Endothelial cell of coronary artery (primary cell): ENCODE results near the gene OR7G3. TPM values are rescaled to one million over a fixed set of nuclear protein-coding genes. Genes with fewer than 3 reads are reported as not detected.

Experiments
- total RNA-seq: library from RNA; depleted of rRNA; stranded (reverse); fragments of >200 nt; gene quantifications from 2 replicates; pipeline ENCODE4 v1.2.3, GENCODE V29; 2014

OR7G3 gene
- total RNA-seq, result not detected in 2 replicates

DNA sequence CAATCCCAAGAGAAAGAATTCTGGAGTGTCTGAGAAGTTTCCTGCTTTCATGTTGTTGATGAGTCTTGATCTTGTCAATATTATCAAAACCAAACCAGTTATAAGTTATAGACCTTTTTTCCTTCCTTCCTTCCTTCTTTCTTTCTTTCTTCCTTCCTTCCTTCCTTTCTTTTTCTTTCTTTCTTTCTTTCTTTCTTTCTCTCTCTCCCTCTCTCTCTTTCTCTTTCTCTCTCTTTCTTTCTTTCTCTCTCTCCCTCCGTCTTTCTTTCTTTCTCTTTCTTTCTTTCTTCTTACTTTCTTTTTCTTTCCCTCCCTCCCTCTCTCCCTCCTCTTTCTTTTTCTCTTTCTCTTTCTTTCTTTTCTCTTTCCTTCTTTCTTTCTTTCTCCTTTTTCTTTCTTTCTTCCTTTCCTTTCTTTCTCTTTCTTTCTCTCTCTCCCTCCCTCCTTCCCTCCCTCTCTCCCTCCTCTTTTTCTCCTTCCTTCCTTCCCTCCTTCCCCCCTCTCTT is at the start of gene OR7G3:
Gene OR7G3, minus strand, starts transcription at position 51 of the 506 bp plus-strand sequence. Its CDS starts 0 bp downstream, at position 51.

DNA sequence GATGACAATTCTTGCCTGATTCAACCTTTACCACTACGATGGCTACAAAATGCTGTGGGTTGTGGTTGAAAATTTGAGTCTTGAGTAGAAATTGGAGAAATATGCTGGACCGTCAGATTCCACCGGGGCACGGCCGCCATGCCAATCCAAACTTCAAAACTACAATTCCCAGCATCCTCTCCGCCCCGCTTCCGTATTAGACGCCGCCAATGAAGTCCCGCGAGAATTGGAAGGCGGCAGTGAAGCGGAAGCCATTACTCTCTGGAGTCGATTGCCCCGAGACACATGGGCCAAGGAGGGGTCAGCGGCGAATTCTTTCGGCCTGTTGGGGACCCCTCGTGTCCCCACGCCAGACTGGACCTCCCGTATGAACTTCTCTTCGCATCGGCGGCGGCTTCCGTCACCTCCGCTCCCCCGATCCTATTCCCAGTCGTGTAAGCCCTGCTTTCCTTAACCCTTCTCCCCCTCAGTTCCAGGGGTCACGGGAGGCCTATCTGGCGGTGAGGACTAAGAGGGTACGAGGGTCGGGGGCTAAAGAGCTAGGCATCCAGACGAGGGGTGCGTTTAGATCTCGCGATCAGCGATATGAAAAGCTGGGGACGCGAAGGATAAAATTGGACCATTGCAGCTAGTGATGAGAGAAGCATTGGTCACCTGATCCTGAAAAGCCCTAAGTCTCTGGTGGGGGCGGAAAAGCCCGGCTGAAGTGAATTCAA is 13.6 kb upstream of the OR7G3 start, which contains the start of gene ZNF317:
Gene ZNF317, plus strand, starts transcription at position 239 of the 716 bp plus-strand sequence. CDS start 15,620 bp downstream, outside the sequence.

DNA sequence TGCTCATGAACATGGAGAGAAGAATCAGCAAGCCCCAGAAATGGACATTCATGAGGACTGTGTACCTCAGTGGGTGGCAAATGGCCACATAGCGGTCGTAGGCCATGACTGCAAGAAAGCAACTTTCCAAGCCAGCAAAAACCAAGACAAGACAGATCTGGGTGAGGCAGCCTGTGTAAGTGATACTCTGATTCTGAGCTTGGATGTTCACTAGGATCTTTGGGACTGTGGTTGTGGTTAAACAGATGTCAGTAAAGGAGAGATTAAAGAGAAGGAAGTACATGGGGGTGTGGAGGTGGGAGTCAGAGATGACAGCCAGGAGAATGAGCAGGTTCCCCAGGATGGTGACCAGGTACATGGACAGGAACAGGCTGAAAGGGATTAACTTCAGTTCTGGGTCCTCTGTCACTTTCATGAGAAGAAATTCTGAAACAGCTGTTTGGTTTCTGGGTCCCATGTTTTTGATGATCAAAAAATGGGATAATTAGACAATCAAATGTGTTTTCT is 11.4 kb downstream of the OR7G3 start, which contains the start of gene OR7G1:
Gene OR7G1, minus strand, starts transcription at position 457 of the 507 bp plus-strand sequence. Its CDS starts 0 bp downstream, at position 457.

DNA sequence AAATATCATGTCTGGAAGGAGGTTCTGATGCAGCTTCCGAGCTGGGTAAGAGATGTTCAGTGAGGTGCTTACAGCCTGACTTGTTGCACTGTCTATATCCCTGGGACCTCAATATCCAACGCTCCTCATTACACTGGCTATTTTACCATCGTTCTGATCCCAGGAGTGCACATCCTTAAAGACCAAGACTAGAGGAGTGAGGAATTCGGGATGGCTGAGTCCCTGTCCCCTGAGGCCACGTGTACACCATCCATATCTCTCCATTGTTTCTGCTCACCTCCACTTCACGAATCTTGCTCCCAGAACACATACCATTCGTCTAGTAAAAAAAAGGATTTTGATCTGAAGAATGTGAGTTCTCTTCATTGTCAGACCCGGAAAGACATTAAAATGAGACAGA is 19.4 kb downstream of the OR7G3 start, which contains the start of gene OR7G2:
Gene OR7G2, minus strand, starts transcription at position 101 of the 400 bp plus-strand sequence. CDS start 4,232 bp downstream, outside the sequence.

DNA sequence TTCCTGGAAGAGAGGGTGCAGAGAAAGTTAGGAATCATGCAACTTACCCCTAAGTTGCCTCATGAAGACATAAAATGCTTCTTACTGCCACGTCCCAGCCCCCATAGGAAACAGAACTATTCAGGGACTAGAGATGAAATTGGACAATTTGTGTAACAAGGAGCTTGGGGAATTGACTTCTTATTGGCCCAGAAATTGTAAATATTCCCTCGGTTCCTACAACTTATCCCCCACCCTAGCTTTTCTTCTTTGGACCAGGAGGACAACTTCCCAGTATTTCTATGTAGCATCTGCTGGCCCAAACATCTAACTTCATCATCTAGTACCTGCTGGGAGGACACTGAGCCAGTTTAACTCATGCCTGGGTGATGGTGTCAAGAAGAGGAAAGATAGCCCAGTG is 40.0 kb downstream of the OR7G3 start, which contains the start of gene OR1M1:
Gene OR1M1, plus strand, starts transcription at position 301 of the 400 bp plus-strand sequence. CDS start 6,184 bp downstream, outside the sequence.

Other genes with a start within 250 kb of the OR7G3 start
- under 0.01 TPM in 1 of 2 replicates, not detected in the other for gene MUC16, start 116.5 kb downstream of the OR7G3 start, total RNA-seq
- not detected in 2 replicates for gene OR1M1, start 39.9 kb downstream of the OR7G3 start, total RNA-seq
- gene OR7G2, start 19.5 kb downstream of the OR7G3 start, total RNA-seq, result not detected in 2 replicates
- gene OR7G1, start 11.2 kb downstream of the OR7G3 start, total RNA-seq, result not detected in 2 replicates
- gene ZNF317, start 13.4 kb upstream of the OR7G3 start, total RNA-seq, result 12.8 and 17.0 TPM in 2 replicates
- gene OR7D2, start 52.0 kb upstream of the OR7G3 start, total RNA-seq, result not detected in 2 replicates
- gene OR7D4, start 92.6 kb upstream of the OR7G3 start, total RNA-seq, result not detected in 2 replicates
- gene OR7E24, start 124.0 kb upstream of the OR7G3 start, total RNA-seq, result not detected in 2 replicates
- gene ZNF699, start 182.9 kb upstream of the OR7G3 start, total RNA-seq, result 3.1 and 10.3 TPM in 2 replicates
- gene ZNF559, start 197.2 kb upstream of the OR7G3 start, total RNA-seq, result 11.1 and 14.1 TPM in 2 replicates
- 0.72 and 1.2 TPM in 2 replicates for gene ZNF177, start 236.1 kb upstream of the OR7G3 start, total RNA-seq